CD4-positive, CD25-positive, alpha-beta regulatory T cell (primary cell): Measurements from ENCODE around the gene TFAP2A. TPM values are rescaled to one million over a fixed set of nuclear protein-coding genes. Genes with fewer than 3 reads are reported as not detected.
A peak's percentile ranks its signal among the peaks of the same experiment; 100 is the strongest.

Experiments
- ATAC-seq, 2 donors: fragments of 150-1000 bp; cut with Tn5 transposase; one replicate each; pipeline ENCODE4 v1.10.0; 2021; ENCODE audit warnings: low read depth in 2 of 2, moderate number of reproducible peaks in 2 of 2, moderate library complexity in 1 of 2
- DNase-seq, 3 donors: peaks; one replicate each; pipeline versions ENCODE4 v3.0.0 to v3.0.0-alpha.2; 2012 to 2022; ENCODE audit warnings: mixed read lengths in 1 of 3
- H3K27ac ChIP-seq: one replicate; pipeline ENCODE4 v1.7.0; 2013; ENCODE audit warnings: mild to moderate bottlenecking, low read length; ENCODE audit not compliant: insufficient read depth, poor library complexity, severe bottlenecking
- H3K27me3 ChIP-seq: one replicate; pipeline ENCODE4 v1.7.0; 2013; ENCODE audit warnings: low read length; ENCODE audit not compliant: control insufficient read depth, insufficient read depth
- H3K36me3 ChIP-seq: one replicate; pipeline ENCODE4 v1.7.0; 2013; ENCODE audit warnings: mild to moderate bottlenecking, low read length, moderate library complexity; ENCODE audit not compliant: control insufficient read depth, insufficient read depth
- H3K4me1 ChIP-seq: 2 replicates; pipeline ENCODE4 v1.7.0; 2013; ENCODE audit warnings: mild to moderate bottlenecking, low read length; ENCODE audit not compliant: insufficient read depth, control insufficient read depth, poor library complexity, severe bottlenecking
- H3K4me3 ChIP-seq: one replicate; pipeline ENCODE4 v1.7.0; 2013; ENCODE audit warnings: low read depth, mild to moderate bottlenecking, low read length, moderate library complexity
- H3K9me3 ChIP-seq, 2 experiments: 1 replicate in 1 of 2; 2 replicates in 1 of 2; pipeline ENCODE4 v1.7.0; 2013; ENCODE audit warnings: low read length in 2 of 2, mild to moderate bottlenecking in 1 of 2, moderate library complexity in 1 of 2; ENCODE audit not compliant: control insufficient read depth in 2 of 2
- H3K27ac Mint-ChIP-seq, 3 donors: one replicate each; pipeline ENCODE4 v1.8.0; 2020 to 2022; ENCODE audit warnings: mild to moderate bottlenecking in 3 of 3, mixed read lengths in 3 of 3, moderate library complexity in 2 of 3
- H3K27me3 Mint-ChIP-seq: one replicate; pipeline ENCODE4 v1.8.0; 2022; ENCODE audit warnings: mild to moderate bottlenecking, mixed read lengths
- H3K36me3 Mint-ChIP-seq: one replicate; pipeline ENCODE4 v1.8.0; 2020; ENCODE audit warnings: mixed read lengths
- H3K4me1 Mint-ChIP-seq, 4 donors: one replicate each; pipeline ENCODE4 v1.8.0; 2020 to 2022; ENCODE audit warnings: mixed read lengths in 4 of 4, mild to moderate bottlenecking in 1 of 4
- H3K4me3 Mint-ChIP-seq, 4 donors: one replicate each; pipeline ENCODE4 v1.8.0; 2020 to 2022; ENCODE audit warnings: mild to moderate bottlenecking in 4 of 4, mixed read lengths in 4 of 4, moderate library complexity in 3 of 4
- H3K9me3 Mint-ChIP-seq, 7 donors: one replicate each; pipeline ENCODE4 v1.8.0; 2020 to 2022; ENCODE audit warnings: mixed read lengths in 7 of 7, mild to moderate bottlenecking in 3 of 7, moderate library complexity in 2 of 7
- polyA plus RNA-seq, 4 donors: library from polyadenylated mRNA; unstranded; fragments of 300-500 nt; fragmentation: Illumina TruSeq; gene quantifications; one replicate each; pipeline ENCODE4 v1.2.3, GENCODE V29; 2021
- total RNA-seq: library from RNA; stranded (reverse); gene quantifications from one replicate; pipeline ENCODE4 v1.2.3, GENCODE V29; 2022

The TFAP2A gene
- total and polyA plus RNA-seq, 5 donors from 2014 or later = not detected

DNA sequence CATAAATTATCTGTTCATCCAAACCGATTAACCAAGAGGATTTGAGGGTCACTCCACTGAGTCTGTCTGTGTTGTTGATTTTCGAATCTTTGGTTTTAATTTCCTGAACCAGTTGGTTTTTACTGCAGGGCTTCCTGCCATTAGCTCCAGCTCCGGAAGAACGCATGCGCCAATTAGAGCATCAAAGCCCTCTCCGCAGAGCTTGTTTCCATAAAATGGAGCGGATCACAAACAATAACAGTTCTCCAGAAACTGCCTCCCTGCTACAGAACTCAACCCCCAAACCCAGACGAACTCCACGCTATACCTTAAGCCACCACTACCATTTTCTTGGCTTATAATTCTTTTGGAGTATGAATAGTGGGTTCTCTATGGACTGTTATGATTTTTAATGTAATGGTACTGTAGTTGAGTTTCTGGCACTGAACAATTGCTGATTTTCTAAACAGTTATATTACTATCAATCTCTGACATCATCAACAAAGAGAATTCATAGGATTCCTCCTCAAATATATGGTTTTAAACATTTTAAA lies 13.8 kb downstream of the TFAP2A start:
- no peaks in the 10 kb centered on the region for H3K36me3 ChIP-seq
- H3K4me1 Mint-ChIP-seq = peaks cover 0 to 14% (median 6%) of the 10 kb centered on the region in 4 donors
- H3K27ac Mint-ChIP-seq = no peak overlapping the region
- H3K27me3 Mint-ChIP-seq = peaks cover 75% of the 10 kb centered on the region
- peaks cover 13% of the 10 kb centered on the region for H3K4me1 ChIP-seq
- peaks cover 16 to 19% of the 10 kb centered on the region in 2 experiments for H3K9me3 ChIP-seq
- no peak for DNase-seq
- H3K27ac ChIP-seq = no peak overlapping the region
- no peak for ATAC-seq
- H3K9me3 Mint-ChIP-seq = peaks cover 2 to 24% (median 16%) of the 10 kb centered on the region in 7 donors
- H3K27me3 ChIP-seq = peaks cover 43% of the 10 kb centered on the region
- no peaks in the 10 kb centered on the region for H3K36me3 Mint-ChIP-seq
- H3K4me3 ChIP-seq = no peak overlapping the region
- no peak overlapping the region for H3K4me3 Mint-ChIP-seq

DNA sequence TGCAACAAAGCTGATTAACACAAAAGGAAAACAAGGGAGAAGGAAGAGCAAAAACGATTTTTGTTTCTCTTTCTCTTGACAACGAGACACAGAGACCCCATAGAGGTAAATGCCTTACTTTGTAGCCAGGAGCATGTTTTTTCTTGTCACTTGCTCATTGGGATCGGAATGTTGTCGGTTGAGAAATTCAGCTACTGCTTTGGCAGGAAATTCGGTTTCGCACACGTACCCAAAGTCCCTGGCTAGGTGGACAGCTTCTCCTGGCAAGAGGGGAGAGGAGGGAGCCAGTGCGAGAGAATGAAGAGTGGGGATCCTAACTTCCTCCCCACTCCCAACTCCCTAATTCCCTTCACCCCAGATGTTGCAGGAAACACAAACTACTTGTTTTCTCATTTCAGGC lies 14.5 kb downstream of the TFAP2A start:
- Mint-ChIP-seq H3K27me3 (peaks cover 75% of the 10 kb centered on the region), H3K9me3 (peaks cover 0 to 24% (median 14%) of the 10 kb centered on the region in 7 donors)
- H3K27me3 ChIP-seq = peaks cover 49% of the 10 kb centered on the region

GRCh38 chr6:10399451-10399850 lies 15.4 kb downstream of the TFAP2A start:
- ATAC-seq (no peak), DNase-seq (no peak)
- Mint-ChIP-seq H3K4me1 (peaks cover 0 to 12% (median 6%) of the 10 kb centered on the region in 4 donors), H3K36me3 (no peaks in the 10 kb centered on the region), H3K4me3 (no peak overlapping the region), H3K27me3 (peaks cover 76% of the 10 kb centered on the region), H3K27ac (no peak overlapping the region), H3K9me3 (peaks cover 0 to 24% (median 12%) of the 10 kb centered on the region in 7 donors)
- H3K4me3 ChIP-seq = no peak overlapping the region
- H3K27ac ChIP-seq = no peak overlapping the region
- peaks cover 10 to 17% of the 10 kb centered on the region in 2 experiments for H3K9me3 ChIP-seq
- H3K36me3 ChIP-seq = no peaks in the 10 kb centered on the region
- peaks cover 54% of the 10 kb centered on the region for H3K27me3 ChIP-seq
- H3K4me1 ChIP-seq = peaks cover 10% of the 10 kb centered on the region

More for the DNA sequence above, 14.5 kb downstream of the TFAP2A start:
- H3K27ac ChIP-seq = no peak overlapping the region
- H3K36me3 Mint-ChIP-seq = no peaks in the 10 kb centered on the region
- H3K4me3 ChIP-seq = no peak overlapping the region
- no peak overlapping the region for H3K27ac Mint-ChIP-seq
- ATAC-seq (no peak), DNase-seq (no peak)
- H3K4me1 Mint-ChIP-seq = peaks cover 0 to 14% (median 6%) of the 10 kb centered on the region in 4 donors
- H3K4me3 Mint-ChIP-seq = no peak overlapping the region
- peaks cover 13% of the 10 kb centered on the region for H3K4me1 ChIP-seq
- H3K36me3 ChIP-seq = no peaks in the 10 kb centered on the region
- peaks cover 14 to 21% of the 10 kb centered on the region in 2 experiments for H3K9me3 ChIP-seq

- Mint-ChIP-seq H3K27me3 (peaks cover 82% of the 10 kb centered on the region), H3K27ac (no peak overlapping the region), H3K36me3 (no peaks in the 10 kb centered on the region)
Observed at GRCh38 chr6:10398446-10399218, 16.2 kb downstream of the TFAP2A start.

GRCh38 chr6:10397756-10398445 lies 17.0 kb downstream of the TFAP2A start:
- Mint-ChIP-seq H3K9me3 (peaks cover 0 to 22% (median 12%) of the 10 kb centered on the region in 7 donors), H3K27me3 (peaks cover 84% of the 10 kb centered on the region), H3K27ac (no peak overlapping the region), H3K4me3 (no peak overlapping the region), H3K4me1 (peaks cover 0 to under 1% (median under 1%) of the 10 kb centered on the region in 4 donors), H3K36me3 (no peaks in the 10 kb centered on the region)
- ATAC-seq (no peak), DNase-seq (no peak)
- H3K4me1 ChIP-seq = no peaks in the 10 kb centered on the region
- no peaks in the 10 kb centered on the region for H3K36me3 ChIP-seq
- peaks cover 68% of the 10 kb centered on the region for H3K27me3 ChIP-seq
- H3K4me3 ChIP-seq = no peak overlapping the region
- H3K9me3 ChIP-seq = peaks cover 10 to 20% of the 10 kb centered on the region in 2 experiments
- H3K27ac ChIP-seq = no peak overlapping the region

More at GRCh38 chr6:10398446-10399218, 16.2 kb downstream of the TFAP2A start:
- peaks cover 62% of the 10 kb centered on the region for H3K27me3 ChIP-seq
- ATAC-seq (no peak), DNase-seq (no peak)
- peaks cover 3% of the 10 kb centered on the region for H3K4me1 ChIP-seq
- Mint-ChIP-seq H3K9me3 (peaks cover 0 to 23% (median 10%) of the 10 kb centered on the region in 7 donors), H3K4me1 (peaks cover 0 to 7% (median 6%) of the 10 kb centered on the region in 4 donors), H3K4me3 (peak overlapping the region in 1 of 4 donors; percentile 62)
- H3K4me3 ChIP-seq = no peak overlapping the region
- peaks cover 10 to 20% of the 10 kb centered on the region in 2 experiments for H3K9me3 ChIP-seq
- H3K36me3 ChIP-seq = no peaks in the 10 kb centered on the region
- no peak overlapping the region for H3K27ac ChIP-seq

DNA sequence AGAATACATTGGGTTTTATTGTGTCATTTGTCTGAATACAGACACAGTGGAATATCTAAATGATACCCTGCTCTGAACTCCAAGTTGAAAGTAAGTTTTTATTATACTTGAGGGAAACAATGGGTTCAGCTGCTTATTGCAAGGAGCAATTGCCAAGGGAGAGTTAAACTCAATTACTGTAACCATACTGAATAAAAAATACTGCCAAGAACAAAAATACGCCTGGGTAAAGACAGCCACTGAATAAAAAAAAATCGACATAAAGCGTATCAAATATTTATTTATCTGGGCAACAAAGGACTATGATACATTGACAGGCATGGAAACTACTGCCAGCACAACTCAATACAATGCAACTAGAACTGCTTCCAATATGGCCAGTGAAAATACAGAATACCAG lies 18.1 kb downstream of the TFAP2A start:
- H3K4me1 ChIP-seq = no peaks in the 10 kb centered on the region
- peaks cover 10 to 19% of the 10 kb centered on the region in 2 experiments for H3K9me3 ChIP-seq
- peaks cover 4 to 27% (median 13%) of the 10 kb centered on the region in 7 donors for H3K9me3 Mint-ChIP-seq
- H3K4me1 Mint-ChIP-seq = peaks cover 0 to 2% (median 0%) of the 10 kb centered on the region in 4 donors
- H3K27ac Mint-ChIP-seq = no peak overlapping the region
- DNase-seq = no peak
- no peak overlapping the region for H3K27ac ChIP-seq
- ATAC-seq = no peak
- no peak overlapping the region for H3K4me3 Mint-ChIP-seq
- no peak overlapping the region for H3K4me3 ChIP-seq
- H3K36me3 ChIP-seq = no peaks in the 10 kb centered on the region
- H3K27me3 ChIP-seq = peaks cover 74% of the 10 kb centered on the region
- H3K36me3 Mint-ChIP-seq = no peaks in the 10 kb centered on the region
- H3K27me3 Mint-ChIP-seq = peaks cover 86% of the 10 kb centered on the region

DNA sequence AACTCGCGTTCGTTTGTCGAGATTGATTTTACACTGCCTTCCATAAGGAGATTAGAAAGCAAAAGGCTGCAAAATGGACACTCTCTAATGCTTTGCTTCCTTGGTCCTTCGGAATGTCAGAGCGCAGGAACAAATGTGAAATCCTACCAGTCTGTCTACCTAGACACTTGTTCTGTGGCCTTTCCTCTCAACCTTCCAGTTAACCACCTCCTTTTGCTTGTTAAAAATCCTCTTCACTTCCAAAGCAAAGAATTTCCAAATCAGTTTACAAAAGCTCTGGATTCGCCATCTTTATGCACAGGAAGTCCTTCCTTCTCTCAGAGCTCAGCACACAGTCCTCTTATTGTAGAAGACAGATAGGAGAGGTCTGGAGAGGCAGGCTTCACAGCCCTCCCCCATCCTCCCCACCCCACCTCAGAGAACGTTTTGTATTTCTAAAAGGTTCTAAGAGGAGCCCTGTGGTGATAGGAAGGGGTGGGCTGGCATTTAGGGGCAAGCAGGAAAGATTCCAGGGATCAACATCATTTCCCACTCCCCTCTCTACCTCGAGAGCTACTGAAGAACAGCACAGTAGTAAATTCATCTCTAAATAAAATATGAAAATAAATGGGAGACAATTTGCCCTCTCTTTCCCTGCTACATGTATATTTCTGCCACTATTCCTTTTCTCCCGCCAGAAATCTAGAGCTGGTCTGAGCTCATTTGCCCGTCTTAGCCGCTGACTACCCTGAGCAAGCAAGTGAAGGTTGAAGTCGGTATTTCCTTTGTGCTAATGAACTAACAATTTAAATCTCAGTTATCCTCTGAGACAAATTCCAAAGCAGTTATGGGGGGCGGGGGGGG lies 18.9 kb downstream of the TFAP2A start:
- Mint-ChIP-seq H3K9me3 (peaks cover 2 to 25% (median 11%) of the 10 kb centered on the region in 7 donors), H3K27me3 (peaks cover 86% of the 10 kb centered on the region), H3K36me3 (no peaks in the 10 kb centered on the region), H3K27ac (no peak overlapping the region), H3K4me3 (no peak overlapping the region), H3K4me1 (peaks cover 0 to 2% (median 0%) of the 10 kb centered on the region in 4 donors)
- Histone ChIP-seq H3K36me3 (no peaks in the 10 kb centered on the region), H3K4me3 (no peak overlapping the region), H3K27me3 (peaks cover 75% of the 10 kb centered on the region), H3K27ac (no peak overlapping the region), H3K9me3 (peaks cover 10 to 18% of the 10 kb centered on the region in 2 experiments), H3K4me1 (no peaks in the 10 kb centered on the region)
- no peak for DNase-seq
- ATAC-seq = no peak
